GM19043 (cell line): ENCODE results near the gene DCTD.

Experiments used
- ATAC-seq: cut with Tn5 transposase; IDR thresholded peaks from one replicate; pipeline ENCODE4 v1.9.1; 2021; ENCODE audit warnings: low read depth; ENCODE audit not compliant: unreplicated experiment

Gene DCTD

GRCh38 chr4:182895791-182896292, 21.3 kb downstream of the DCTD start:
- ATAC-seq, result no peak

GRCh38 chr4:182894681-182895275, 22.4 kb downstream of the DCTD start:
- no peak for ATAC-seq

DNA sequence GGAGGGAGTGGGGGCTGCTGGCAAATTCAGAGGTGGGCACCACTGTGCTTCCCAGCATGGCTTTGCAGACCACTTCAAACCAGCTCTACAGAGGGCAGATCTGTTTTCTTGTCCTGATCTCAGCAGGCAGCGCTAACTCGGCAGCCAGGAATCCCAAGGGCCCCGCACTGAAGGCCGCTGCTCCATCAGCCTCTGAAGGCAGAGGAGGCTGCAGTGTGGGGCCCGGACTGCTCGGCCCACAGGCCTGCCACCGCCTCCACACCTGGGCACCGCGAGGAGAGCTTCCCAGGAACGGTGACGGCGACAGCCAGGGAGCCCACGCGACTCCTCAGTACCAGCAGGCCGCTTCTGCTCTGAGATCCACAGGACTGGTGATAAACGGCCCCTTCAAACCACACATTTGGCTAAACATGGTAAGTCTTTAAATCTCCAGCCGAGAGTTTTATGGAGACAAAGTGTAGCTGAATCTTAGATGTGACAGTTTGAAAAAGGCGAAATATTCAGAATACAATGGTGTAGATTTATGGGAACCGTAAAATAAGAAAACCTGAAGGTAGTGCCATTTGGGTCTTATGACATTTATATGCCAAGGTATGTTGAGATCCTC, 23.6 kb downstream of the DCTD start:
- no peak for ATAC-seq

DNA sequence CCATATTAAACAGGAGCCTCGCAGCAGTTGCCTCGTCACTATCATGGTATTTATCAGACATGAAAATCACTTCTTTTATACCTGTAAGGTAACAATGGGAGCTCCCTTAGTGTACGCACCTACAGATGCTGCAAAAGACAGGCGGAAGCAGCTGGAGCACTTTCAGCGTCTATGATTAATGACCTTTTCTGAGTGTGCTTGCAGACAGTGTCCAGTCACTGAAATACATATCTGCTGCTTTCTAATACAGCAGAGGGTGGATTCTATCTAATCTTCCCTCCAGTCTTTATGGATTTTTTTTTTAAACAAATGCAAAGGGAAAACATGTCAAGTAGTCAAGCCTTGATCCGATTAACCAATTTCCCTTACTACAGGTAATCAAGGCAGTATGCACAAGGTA, 24.1 kb downstream of the DCTD start:
- no peak for ATAC-seq

DNA sequence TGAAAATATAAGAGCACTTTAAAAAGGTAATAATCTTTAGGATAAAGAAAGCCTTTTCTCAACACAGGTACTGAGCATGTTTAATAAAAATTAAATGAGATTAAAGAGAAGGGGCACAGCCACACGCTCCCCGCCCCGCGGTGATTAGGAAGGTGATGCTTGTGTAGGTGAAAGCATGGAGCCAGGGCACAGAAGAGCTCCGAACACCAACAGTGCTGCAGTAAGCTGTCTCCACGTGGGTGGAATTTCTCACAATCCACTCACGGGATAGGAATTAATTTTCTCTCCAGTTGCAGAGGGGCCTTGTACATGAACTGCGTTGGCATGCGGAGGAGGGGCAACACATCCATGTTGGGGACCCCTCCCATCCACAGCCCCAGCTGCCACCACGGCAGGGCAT, 27.0 kb downstream of the DCTD start:
- no peak for ATAC-seq

- ATAC-seq, result no peak
Observed at GRCh38 chr4:182888891-182889290, 28.3 kb downstream of the DCTD start.

GRCh38 chr4:182886768-182887167, 30.4 kb downstream of the DCTD start:
- ATAC-seq, result no peak

DNA sequence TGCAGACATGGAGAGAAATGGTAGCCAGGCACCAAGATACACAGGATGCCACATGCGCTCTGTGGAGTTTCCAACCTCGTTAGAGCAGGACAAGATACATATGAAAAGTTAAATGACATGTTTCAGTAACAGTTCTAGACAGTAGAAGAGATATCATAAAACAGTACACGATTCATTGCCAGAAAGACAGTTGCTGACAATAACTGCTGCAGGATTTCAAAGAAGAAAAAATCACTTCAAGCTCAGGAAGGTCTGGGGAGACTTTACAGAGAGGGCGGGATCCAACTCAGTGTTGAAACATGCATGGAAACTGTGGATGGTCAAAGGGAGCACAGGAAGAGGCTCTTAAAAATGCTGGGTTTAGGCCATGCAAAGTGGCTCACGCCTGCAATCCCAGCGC, 31.0 kb downstream of the DCTD start:
- no peak for ATAC-seq

GRCh38 chr4:182885738-182886077, 31.5 kb downstream of the DCTD start:
- no peak for ATAC-seq

DNA sequence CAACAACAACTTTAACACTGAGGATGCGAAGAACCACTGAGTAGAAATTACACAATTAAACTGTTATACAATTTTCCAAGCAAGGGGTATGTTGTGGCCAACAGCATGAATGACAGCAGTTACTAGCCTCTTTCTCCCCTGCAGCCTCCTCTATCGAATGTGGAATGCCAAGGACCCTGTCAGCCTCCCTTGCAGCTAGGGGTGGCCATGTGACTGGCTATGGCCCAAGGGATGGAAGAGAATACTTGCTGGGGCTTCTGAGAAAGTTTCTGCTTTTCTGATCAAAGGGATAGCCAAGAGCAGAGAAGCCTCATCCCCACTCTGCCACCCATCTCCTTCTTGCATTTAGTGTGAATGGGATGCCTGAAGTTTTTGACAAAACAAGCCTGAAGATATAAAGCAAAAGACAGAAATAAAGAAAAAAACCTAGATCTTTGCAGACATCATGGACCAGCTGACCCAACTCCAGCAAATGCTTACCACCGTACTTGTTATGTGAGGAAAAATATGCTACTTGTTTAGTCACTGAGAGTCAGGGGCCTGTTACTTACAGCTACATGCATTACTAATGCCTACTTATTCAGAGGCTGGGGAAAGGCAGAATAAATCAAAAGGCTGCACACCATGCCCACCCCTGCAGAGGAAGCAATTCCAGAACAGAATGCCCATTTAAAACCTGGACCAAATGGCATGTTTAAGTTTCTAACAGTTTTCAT, 32.0 kb downstream of the DCTD start:
- ATAC-seq, result no peak

- ATAC-seq, result no peak
Observed at GRCh38 chr4:182884040-182884439, 33.1 kb downstream of the DCTD start.

DNA sequence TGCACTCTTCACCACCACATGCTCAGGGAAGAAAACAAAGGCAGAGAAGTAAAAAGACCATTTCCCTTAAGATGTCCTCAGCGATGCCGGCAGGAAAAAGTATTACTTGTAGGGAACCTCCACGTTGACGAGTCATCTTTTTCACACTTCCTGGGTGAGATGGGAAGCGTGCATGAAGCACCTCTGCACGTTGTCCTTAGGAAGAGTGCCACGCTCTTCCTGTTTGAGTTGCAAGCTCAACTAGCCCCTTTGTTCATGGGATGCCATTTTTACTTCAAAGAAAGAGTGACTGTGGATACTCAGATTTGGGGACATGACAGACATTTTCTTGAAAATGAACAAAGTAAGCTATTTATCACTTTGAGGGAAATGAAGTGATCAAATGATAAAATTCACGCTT, 33.8 kb downstream of the DCTD start:
- ATAC-seq, result no peak

GRCh38 chr4:182881914-182882313, 35.3 kb downstream of the DCTD start:
- ATAC-seq, result no peak

DNA sequence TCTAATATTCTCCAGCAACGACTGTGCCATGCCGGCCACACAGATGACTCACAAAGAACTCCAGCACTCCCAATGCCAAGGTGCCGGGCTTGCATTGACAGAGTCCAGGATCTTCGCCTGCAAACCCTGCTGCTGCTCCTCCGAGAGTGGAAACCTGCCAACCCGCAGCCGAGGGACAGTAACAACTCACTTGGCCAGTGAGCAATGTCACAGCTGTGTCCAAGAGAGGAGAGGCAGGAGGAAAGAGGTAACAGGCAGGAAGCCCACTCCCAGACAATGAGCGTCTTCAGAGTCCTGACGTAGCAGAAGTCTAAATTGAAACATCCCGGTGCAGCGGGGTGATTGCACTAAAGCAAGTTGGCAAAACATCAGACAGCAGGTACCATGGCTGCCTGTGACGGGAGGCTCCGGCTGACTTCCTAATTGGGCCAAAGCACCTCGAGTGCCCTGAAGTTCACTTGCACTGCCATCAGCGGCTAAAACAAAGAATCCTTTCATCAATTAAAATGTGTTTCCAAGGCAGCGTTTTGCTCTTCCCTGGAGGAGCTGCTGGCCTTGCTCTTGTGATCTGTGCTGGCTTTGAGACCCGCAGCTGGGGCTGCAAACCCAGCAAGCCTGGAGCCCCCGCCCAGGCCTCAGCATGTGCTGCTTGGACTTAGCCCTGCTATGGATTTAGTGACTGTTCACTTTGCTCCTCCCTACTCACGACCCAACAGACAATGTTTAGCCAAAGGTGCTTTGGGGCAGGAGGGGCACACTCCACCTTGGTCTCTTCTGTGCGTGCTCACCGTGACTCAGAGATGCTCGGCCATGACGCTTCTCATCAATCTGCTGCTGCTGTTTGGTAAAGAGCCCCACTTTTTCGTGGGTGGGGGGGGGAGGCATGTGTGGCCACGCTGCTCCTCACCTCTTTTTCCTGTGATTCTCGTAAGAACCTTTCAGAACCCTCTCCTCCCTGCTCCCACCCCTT, 36.5 kb downstream of the DCTD start:
- ATAC-seq, result no peak

DNA sequence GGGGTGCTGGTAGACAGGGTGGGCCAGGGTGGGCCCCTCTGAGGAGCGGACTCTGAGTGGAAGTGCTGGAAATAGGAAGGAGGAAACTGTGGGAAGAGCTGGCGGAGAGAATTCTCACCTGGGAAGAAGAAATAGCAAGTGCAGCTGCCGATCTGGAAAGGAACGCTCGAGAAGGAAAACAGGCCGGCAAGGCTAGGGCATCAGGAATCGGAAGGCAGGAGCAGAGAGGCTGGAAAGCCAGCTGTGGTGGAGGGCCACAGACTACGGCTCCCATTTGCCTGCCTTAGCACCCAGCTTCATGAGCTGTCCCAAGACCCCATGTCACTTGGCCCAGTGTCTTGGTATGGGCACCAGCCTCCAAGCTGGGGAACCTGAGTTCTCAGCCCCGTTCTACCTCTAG, 37.3 kb downstream of the DCTD start:
- no peak for ATAC-seq

DNA sequence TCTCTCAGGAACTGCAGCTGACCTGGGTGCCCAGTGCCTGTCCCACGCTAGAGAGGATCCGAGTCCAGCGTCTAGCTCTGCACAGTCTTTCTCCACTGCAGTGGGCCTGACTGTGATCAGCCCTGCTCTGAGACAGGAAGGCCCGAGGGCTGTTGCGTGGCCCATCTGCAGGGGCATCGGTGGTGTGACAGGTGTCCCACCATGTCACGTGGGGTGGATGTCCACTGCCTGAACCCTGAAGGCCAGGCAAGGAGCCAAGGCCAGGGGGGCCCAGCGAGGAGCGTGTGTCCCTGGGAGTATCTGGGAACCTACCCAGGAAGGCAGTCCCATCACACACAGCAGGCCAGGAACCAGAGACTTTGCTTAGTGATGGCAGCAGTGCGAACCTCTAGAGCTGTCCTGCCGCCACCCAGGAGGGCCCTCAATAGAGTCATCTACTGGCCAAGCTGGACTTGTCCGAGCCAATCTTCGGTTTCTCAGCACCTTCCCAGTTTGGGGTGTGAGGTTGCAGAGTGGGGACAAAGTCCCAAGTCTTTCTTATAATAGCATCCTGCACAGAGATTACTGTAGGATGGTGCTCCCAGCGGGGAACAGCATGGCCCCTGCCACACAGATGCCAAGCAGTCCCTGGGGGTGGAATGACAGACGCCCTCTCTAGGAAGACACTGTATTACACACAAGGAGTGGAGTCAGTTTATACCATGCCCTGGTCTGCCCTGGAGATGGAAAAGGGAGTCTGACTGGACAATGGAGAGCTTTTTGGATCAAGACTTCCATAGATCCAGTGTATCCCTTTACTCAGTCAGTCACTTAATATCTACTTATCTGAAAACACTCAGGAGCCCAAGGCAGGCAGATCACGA, 38.3 kb downstream of the DCTD start:
- no peak for ATAC-seq

GRCh38 chr4:182877326-182877883, 39.8 kb downstream of the DCTD start:
- ATAC-seq, result no peak

DNA sequence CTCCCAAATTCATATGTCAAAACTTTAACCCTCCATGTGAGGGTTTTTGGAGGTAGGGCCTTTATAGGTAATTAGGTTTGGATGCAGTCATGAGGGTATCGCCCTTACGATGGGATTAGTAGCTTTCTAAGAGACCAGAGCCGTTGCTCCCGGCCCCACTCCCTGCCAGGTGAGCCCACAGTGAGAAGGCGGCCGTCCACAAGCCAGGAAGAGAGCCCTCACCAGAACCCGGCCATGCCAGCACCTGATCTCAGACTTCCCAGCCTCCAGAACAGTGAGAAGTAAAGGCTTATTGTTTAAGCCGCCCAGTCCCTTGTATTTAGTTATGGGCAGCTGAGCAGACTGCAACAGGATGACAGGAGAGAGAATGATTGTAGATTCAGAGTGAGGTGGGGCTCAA, 40.8 kb downstream of the DCTD start:
- no peak for ATAC-seq

GRCh38 chr4:182875453-182876405, 41.5 kb downstream of the DCTD start:
- no peak for ATAC-seq
